Stimulated activated CD8-positive, alpha-beta memory T cell treated with anti-CD3 and anti-CD28 coated beads, Interleukin-12 subunit alpha, Interleukin-12 subunit beta, amount 100 ng/mL, for 1 hour (primary cell): ENCODE measurements around the gene CCDC190.
"Not testable (repeated sequence)": the region's sequence is repeated elsewhere in the genome, so short reads cannot be mapped to it uniquely, and the experiment has no call there.

ENCODE experiments used
- DNase-seq: peaks from one replicate; pipeline ENCODE4 v3.0.0-alpha.2; 2020; ENCODE audit warnings: low read depth

CCDC190 gene

DNA sequence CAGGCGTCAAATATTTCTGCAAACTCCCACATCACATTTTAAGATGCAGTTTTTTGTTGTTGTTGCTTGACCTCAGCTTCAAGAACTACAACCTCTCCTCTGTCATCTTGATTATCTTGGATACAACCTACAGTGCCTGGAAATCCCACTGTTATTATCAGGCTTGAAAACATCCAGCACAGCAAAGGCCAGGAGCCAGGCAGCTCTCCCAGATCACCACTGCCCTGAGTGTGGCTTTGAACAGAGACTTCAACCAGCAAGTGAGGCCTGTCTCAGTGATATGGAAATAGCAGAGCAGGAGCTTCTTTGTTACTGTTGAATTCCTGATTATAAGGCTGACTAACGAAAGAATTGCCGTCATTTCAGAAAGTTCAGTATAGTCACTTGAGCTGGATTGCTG is 28.5 kb downstream of the CCDC190 start:
- no peak for DNase-seq

DNA sequence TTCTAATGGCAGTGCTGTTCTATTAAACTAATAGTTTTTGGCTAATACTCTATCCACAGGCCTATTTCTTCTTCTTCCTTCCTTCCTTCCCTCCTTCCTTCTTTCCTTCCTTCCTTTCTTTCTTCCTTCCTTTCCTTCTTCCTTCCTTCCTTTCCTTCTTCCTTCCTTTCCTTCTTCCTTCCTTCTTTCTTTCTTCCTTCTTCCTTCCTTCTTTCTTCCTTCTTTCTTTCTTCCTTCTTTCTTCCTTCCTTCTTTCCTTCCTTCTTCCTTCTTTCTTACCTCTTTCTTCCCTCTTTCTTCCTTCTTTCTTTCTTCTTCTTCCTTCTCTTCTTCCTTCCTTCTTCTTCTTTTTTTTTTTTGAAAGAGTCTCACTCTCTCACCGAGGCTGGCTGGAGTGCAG is 31.7 kb downstream of the CCDC190 start:
- no peak for DNase-seq

DNA sequence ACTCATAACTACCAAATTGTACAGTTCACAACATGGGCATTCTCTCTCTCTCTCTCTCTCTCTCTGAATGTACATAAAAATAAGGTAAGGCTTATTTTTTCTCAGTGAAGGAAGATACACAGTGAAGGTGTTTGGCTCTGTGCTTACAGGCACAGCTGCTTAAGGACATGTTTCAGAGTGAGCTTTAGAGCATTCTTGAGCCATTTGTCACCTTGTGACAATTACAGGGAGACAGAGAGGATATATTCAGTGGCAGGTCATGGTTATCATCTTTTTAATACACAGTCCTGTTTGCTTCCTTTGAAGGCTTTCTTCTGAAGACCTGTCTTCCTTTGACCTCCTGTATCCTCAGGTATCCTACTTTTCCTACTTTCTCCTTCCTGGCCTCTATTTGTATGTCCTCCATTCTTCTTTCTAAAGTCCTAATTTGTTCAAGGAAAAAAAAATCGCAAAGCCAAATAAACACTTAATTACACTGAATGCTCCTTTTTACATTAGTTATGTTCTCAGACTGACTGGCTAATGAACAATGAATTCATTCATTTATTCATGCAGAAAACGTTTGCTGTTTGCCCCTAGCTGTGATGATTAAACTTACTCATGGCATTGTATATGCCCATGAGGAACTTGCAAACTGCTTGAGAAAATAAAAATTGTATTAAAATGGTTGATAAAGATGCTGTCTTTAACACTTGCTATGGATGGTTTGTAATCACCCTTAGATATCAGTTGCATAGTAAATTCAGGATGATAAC is 37.0 kb downstream of the CCDC190 start:
- DNase-seq: no peak

DNA sequence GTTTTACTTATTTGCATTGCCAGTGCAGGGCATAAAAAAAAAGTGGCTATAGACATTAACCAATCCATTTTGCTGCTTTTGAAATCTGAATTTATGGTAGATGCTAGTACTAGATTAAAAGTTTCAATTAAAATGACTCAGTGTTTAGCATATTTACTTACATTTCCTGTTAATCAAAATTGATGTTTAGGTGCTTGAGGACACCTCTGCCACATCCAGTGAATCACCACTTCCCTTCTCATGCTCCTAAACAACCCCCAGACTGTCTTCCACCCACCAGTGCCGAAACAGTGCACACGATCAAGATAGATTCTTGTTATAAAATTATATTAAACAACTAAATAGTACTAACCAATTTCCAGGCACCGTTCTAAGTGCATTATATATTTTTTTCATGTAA is 37.7 kb downstream of the CCDC190 start:
- no peak for DNase-seq

DNA sequence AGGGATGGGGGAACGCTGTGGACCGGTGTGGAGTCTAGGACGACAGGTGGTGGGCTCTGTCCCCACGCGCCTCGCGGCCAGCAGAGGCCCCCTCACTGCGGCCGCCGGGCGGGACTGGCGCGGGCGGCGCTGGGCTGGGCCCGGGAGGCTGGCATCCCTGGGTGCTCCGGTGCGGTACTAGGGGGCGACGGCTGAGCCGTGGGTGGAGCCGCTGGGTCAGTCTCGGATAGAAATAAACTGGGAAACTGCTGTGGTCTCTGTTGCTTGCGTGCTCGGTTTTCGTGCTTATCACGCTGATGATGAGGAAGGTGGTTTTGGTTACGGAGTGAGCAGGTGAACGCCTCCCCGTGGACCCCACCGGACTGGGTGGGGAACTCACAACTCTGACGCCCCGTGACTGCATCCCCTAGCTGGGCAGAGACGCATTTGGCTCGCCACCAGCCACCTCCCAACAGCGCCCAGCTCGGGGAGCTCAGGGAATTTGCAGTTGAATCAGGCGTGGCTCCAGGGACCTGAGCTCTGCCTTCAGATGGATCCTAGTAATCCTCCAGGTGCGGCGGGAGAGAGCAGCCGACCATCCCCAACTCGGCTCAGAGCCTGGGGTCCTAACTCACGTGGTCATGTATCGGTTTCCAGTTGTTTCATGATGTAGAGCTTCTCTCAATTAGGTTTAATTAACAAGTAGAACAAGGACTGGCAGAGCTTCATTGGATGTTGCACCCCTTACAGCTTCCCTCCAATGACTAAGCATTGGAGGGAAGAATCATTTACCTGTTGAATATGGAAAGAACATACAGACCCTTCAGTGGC is 38.4 kb downstream of the CCDC190 start:
- no peak for DNase-seq

DNA sequence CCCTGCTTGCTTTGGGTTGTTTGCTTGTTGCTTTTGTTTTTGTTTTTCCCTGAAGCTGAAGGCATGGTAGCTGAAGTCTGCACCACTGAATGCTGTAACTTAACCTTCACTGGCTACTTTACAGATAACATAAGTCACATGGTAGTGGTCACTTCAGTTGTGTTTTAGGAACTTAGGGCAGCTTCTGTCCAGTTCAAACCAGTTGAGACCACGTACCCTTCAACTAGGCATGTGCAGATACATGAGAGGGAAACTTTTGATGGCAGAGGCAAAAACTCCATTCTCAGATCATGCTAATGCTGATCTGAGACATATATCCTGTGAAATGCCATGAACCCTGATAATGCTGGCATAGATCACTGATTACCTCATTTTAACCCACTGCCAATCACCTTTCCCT is 42.3 kb downstream of the CCDC190 start:
- not testable (repeated sequence) for DNase-seq

DNA sequence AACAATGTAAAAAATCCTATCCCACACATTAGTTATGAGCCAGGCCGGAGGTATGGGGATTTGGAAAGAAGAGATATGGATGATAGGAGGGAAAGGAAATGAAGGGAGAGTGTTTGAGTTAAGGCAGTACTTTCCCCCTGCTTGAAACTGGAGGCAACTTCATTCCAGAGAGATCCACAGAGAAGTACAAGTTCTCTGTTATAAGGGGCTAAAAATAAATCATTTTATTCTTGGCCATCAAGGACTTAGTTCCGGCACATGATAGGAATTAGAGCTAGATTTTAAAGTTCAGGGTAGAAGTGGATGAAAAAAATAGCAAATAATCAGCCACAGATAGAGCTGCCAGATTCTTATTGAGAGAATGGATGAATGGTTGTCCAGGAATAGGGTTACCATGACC is 42.8 kb downstream of the CCDC190 start:
- not testable (repeated sequence) for DNase-seq

DNA sequence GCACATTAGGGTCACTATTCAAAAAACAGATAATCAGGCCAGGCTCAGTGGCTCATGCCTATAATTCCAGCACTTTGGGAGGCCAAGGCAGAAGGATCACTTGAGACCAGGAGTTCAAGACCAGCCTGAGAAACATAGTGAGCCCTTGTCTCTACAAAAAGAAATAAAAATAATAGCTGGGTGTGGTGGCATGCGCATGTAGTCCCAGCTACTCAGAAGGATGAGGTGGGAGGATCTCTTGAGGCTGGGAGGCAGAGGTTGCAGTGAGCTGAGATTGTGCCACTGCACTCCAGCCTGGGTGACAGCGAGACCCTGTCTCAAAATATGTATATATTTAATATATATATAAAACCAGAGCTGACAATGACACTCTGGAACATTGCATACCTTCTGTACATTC is 48.6 kb downstream of the CCDC190 start:
- not testable (repeated sequence) for DNase-seq

DNA sequence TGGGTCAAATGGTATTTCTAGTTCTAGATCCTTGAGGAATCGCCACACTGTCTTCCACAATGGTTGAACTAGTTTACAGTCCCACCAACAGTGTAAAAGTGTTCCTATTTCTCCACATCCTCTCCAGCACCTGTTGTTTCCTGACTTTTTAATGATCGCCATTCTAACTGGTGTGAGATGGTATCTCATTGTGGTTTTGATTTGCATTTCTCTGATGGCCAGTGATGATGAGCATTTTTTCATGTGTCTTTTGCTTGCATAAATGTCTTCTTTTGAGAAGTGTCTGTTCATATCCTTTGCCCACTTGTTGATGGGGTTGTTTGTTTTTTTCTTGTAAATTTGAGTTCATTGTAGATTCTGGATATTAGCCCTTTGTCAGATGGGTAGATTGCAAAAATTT is 53.5 kb downstream of the CCDC190 start:
- DNase-seq: not testable (repeated sequence)
